SK-N-SH treated with all-trans-retinoic acid at 6 μM for 48 hours (cell line): Measurements from ENCODE around the gene AGTR1.
A peak's percentile ranks its signal among the peaks of the same experiment; 100 is the strongest.

Experiments
- ATAC-seq: fragments of 200-7000 bp; cut with Tn5 transposase; 3 replicates; pipeline ENCODE4 v1.9.1; 2020; ENCODE audit warnings: mild to moderate bottlenecking, moderate library complexity
- ARNTL ChIP-seq: fragments of 450-650 bp; formaldehyde crosslinking; IDR thresholded peaks from 2 replicates; pipeline ENCODE4 v1.5.0; 2020; ENCODE audit warnings: low read depth, mild to moderate bottlenecking, moderate library complexity, borderline replicate concordance
- BACH2 ChIP-seq: fragments of 250-450 bp; sonication (Bioruptor Pico); IDR thresholded peaks from 2 replicates; pipeline ENCODE4 v1.9.0; 2021; ENCODE audit warnings: mild to moderate bottlenecking, borderline replicate concordance
- CREB5 ChIP-seq: fragments of 250-450 bp; sonication (Bioruptor Pico); IDR thresholded peaks from 2 replicates; pipeline ENCODE4 v1.5.1; 2020; ENCODE audit warnings: low read depth, mild to moderate bottlenecking, moderate library complexity
- CSRNP3 ChIP-seq: fragments of 250-450 bp; sonication (Bioruptor Pico); IDR thresholded peaks from 2 replicates; pipeline ENCODE4 v1.5.1; 2021; ENCODE audit warnings: mild to moderate bottlenecking, moderate library complexity
- ESRRG ChIP-seq: fragments of 250-450 bp; sonication (Bioruptor Pico); IDR thresholded peaks from 2 replicates; pipeline ENCODE4 v1.6.1; 2021; ENCODE audit warnings: mild to moderate bottlenecking
- ISL1 ChIP-seq: fragments of 250-450 bp; sonication (Bioruptor Pico); IDR thresholded peaks from 2 replicates; pipeline ENCODE4 v2.1.2; 2022; ENCODE audit warnings: mild to moderate bottlenecking, moderate library complexity
- OSR1 ChIP-seq: fragments of 250-450 bp; sonication (Bioruptor Pico); IDR thresholded peaks from 2 replicates; pipeline ENCODE4 v1.8.0; 2022; ENCODE audit warnings: moderate library complexity, mild to moderate bottlenecking, inconsistent platforms
- PATZ1 ChIP-seq: fragments of 250-450 bp; sonication (Bioruptor Pico); IDR thresholded peaks from 2 replicates; pipeline ENCODE4 v1.8.0; 2020; ENCODE audit warnings: mild to moderate bottlenecking, moderate library complexity, borderline replicate concordance
- PPARA ChIP-seq: fragments of 250-450 bp; sonication (Bioruptor Pico); IDR thresholded peaks from 2 replicates; pipeline ENCODE4 v1.5.0; 2020; ENCODE audit warnings: mild to moderate bottlenecking, borderline replicate concordance
- RARB ChIP-seq: fragments of 250-450 bp; sonication (Bioruptor Pico); IDR thresholded peaks from 2 replicates; pipeline ENCODE4 v1.8.0; 2021; ENCODE audit warnings: mild to moderate bottlenecking, moderate library complexity
- SNAI2 ChIP-seq: fragments of 250-450 bp; sonication (Bioruptor Pico); IDR thresholded peaks from 2 replicates; pipeline ENCODE4 v1.5.0; 2020; ENCODE audit warnings: mild to moderate bottlenecking, moderate library complexity
- TCF4 ChIP-seq: fragments of 250-450 bp; sonication (Bioruptor Pico); IDR thresholded peaks from 2 replicates; pipeline ENCODE4 v1.8.0; 2021; ENCODE audit warnings: mild to moderate bottlenecking, moderate library complexity, borderline replicate concordance
- TOX ChIP-seq: fragments of 250-450 bp; sonication (Bioruptor Pico); IDR thresholded peaks from 2 replicates; pipeline ENCODE4 v1.8.0; 2021; ENCODE audit warnings: mild to moderate bottlenecking, moderate library complexity, borderline replicate concordance
- TSHZ2 ChIP-seq: fragments of 250-450 bp; sonication (Bioruptor Pico); IDR thresholded peaks from 2 replicates; pipeline ENCODE4 v1.5.0; 2020; ENCODE audit warnings: mild to moderate bottlenecking, moderate library complexity
- ZC3H10 ChIP-seq: fragments of 250-450 bp; sonication (Bioruptor Pico); IDR thresholded peaks from 2 replicates; pipeline ENCODE4 v1.5.1; 2021; ENCODE audit warnings: mild to moderate bottlenecking, moderate library complexity
- ZFP3 ChIP-seq: fragments of 250-450 bp; sonication (Bioruptor Pico); IDR thresholded peaks from 2 replicates; pipeline ENCODE4 v1.5.0; 2020; ENCODE audit warnings: mild to moderate bottlenecking, moderate library complexity
- ZFP30 ChIP-seq: fragments of 450-650 bp; formaldehyde crosslinking; IDR thresholded peaks from 2 replicates; pipeline ENCODE4 v1.5.0; 2022; ENCODE audit warnings: mild to moderate bottlenecking, moderate library complexity
- ZNF565 ChIP-seq: fragments of 450-650 bp; formaldehyde crosslinking; conservative IDR thresholded peaks from 2 replicates; pipeline ENCODE4 v1.5.0; 2020; ENCODE audit warnings: low read depth, mild to moderate bottlenecking, moderate library complexity
- ZNF70 ChIP-seq: fragments of 450-650 bp; formaldehyde crosslinking; IDR thresholded peaks from 2 replicates; pipeline ENCODE4 v1.5.0; 2020; ENCODE audit warnings: mild to moderate bottlenecking, moderate library complexity
- ZNF8 ChIP-seq: fragments of 450-650 bp; formaldehyde crosslinking; IDR thresholded peaks from 2 replicates; pipeline ENCODE4 v1.5.0; 2020; ENCODE audit warnings: mild to moderate bottlenecking, moderate library complexity
- TF ChIP-seq, protein P1 (sequence below): fragments of 250-450 bp; sonication (Bioruptor Pico); IDR thresholded peaks from 2 replicates; pipeline ENCODE4 v1.8.0; 2021; ENCODE audit warnings: low read depth, mild to moderate bottlenecking, moderate library complexity, borderline replicate concordance

AGTR1 gene

GRCh38 chr3:148718982-148719862 lies 21.5 kb downstream of the AGTR1 start:
- TF ChIP-seq CREB5 (CRISPR knock-in tag) = no peak
- no peak for TF ChIP-seq ZNF8
- TF ChIP-seq TSHZ2 (CRISPR knock-in tag) = no peak
- TF ChIP-seq ISL1 (CRISPR knock-in tag) = no peak
- no peak for TF ChIP-seq OSR1 (CRISPR knock-in tag)
- TF ChIP-seq, protein P1, sequence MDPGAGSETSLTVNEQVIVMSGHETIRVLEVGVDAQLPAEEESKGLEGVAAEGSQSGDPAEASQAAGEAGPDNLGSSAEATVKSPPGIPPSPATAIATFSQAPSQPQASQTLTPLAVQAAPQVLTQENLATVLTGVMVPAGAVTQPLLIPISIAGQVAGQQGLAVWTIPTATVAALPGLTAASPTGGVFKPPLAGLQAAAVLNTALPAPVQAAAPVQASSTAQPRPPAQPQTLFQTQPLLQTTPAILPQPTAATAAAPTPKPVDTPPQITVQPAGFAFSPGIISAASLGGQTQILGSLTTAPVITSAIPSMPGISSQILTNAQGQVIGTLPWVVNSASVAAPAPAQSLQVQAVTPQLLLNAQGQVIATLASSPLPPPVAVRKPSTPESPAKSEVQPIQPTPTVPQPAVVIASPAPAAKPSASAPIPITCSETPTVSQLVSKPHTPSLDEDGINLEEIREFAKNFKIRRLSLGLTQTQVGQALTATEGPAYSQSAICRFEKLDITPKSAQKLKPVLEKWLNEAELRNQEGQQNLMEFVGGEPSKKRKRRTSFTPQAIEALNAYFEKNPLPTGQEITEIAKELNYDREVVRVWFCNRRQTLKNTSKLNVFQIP (CRISPR knock-in tag) = no peak
- TF ChIP-seq CSRNP3 = no peak
- no peak for TF ChIP-seq ZNF565 (CRISPR knock-in tag)
- no peak for TF ChIP-seq PATZ1
- TF ChIP-seq ZC3H10 = no peak
- TF ChIP-seq ZFP30 (CRISPR knock-in tag) = no peak
- TF ChIP-seq ZFP3 = no peak
- TF ChIP-seq TOX (CRISPR knock-in tag) = no peak
- no peak for TF ChIP-seq RARB (CRISPR knock-in tag)
- no peak for TF ChIP-seq ARNTL
- ATAC-seq = peak; percentile 50; the same call in 1 of the 3 replicates

GRCh38 chr3:148720873-148721272 lies 23.2 kb downstream of the AGTR1 start:
- ATAC-seq = no peak
- TF ChIP-seq, protein P1 (CRISPR knock-in tag) = no peak
- TF ChIP-seq PATZ1 (no peak), SNAI2 (no peak), CSRNP3 (no peak), ZNF8 (no peak), OSR1 (CRISPR knock-in tag) (no peak), ZC3H10 (no peak), TOX (CRISPR knock-in tag) (no peak), ZFP30 (CRISPR knock-in tag) (no peak), PPARA (no peak), CREB5 (CRISPR knock-in tag) (no peak), ISL1 (CRISPR knock-in tag) (no peak), TCF4 (no peak), ESRRG (no peak), ZNF565 (CRISPR knock-in tag) (no peak), ZNF70 (CRISPR knock-in tag) (no peak), BACH2 (CRISPR knock-in tag) (no peak)
